ENCODE measurements around the gene EXOC8.
A peak's percentile ranks its signal among the peaks of the same experiment; 100 is the strongest.

EXOC8 gene

DNA sequence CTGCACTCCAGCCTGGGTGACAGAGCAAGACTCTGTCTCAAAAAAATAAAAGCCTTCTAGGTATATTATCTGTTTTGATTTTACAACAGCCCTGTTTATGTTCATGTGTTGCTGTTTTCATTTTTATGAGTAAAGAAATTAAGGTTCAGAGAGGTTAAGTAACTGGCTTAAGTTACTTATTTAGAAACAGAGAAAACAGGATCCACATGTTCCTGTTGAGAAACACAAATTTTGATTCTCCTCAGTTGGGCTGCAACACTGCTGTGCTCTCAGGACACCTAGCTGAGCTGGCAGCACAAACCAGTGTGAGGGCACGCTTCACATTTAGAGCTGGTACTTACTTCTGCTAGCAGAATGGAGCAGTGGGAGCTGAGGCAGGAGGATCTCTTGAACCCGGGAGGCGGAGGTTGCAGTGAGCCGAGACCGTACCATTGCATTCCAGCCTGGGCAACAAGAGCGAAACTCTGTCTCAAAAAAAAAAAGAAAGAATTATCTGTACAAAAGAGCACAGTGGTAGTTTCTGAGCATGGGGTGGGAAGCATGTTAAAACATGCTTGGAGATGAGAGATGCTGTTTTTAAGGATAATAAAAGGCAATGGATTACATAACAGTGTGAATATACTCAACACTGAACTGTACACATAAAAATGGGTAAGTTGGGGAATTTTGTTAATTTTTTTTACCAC lies 2.8 kb upstream of the EXOC8 start:
- ChIA-PET CTCF (interaction anchor here (0.8 kb wide), 1 partner anchor 142 kb away, joined by 5 read pairs; no protein-coding TSS in a partner anchor), POLR2A (ENCODE audit: low non-redundant PET) (interaction anchor here (0.8 kb wide), 1 partner anchor 75 kb away, joined by 13 read pairs; no protein-coding TSS in a partner anchor)
- no peak for DNase-seq (ENCODE audit: low spot score)
- peak overlapping the region; percentile 80 for H3K27ac ChIP-seq
- TF ChIP-seq CTCF (conservative IDR thresholded peaks at IDR 0.05; ENCODE audit: low read depth) = no peak

DNA sequence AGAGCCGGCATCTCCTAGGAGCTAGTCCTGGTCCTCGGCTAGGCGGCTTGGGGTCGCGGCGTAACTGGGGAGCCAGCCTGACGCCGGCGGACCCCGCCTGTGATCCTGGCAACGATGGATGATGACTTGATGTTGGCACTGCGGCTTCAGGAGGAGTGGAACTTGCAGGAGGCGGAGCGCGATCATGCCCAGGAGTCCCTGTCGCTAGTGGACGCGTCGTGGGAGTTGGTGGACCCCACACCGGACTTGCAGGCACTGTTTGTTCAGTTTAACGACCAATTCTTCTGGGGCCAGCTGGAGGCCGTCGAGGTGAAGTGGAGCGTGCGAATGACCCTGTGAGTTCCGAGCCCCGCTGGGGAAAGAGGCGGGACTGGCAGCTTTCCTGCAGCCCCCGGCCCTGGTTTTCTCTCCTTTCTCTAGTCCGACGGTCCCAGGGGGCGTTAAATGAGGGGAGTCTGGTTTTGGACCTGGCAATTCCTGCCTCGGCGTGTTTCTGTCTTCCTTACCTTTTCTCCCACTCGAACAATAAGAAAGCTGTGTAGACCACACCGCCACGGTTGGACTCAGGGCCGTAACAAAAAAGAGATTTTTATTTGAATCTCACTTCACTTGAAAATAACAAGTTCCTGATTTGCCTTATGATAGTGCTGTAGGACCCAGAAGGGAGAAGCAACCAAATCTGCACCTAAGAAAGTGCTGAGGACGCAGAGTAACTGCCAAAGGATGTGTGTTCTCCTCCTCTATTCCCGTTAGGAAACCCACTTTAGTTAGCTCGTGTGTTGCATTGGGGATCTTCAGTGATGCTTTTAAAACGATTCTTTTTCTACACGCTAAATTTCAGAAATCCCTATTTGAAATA lies 847 bp upstream of the EXOC8 start, which contains the start of gene SPRTN:
Gene SPRTN, plus strand, starts transcription at position 24 of the 859 bp plus-strand sequence. Its CDS starts 91 bp downstream, at position 115.
- no peak for DNase-seq (ENCODE audit: low spot score)
- no peak for TF ChIP-seq CTCF (conservative IDR thresholded peaks at IDR 0.05; ENCODE audit: low read depth)
- POLR2A ChIA-PET (ENCODE audit: low non-redundant PET) = interaction anchor here (0.8 kb wide), 1 partner anchor 82 kb away, joined by 3 read pairs; no protein-coding TSS in a partner anchor
- CTCF ChIA-PET = interaction anchor here (0.6 kb wide), 1 partner anchor 315 kb away, joined by 3 read pairs; no protein-coding TSS in a partner anchor
- peak within 1 kb of the TSS; percentile 98 for H3K27ac ChIP-seq

- H3K27ac ChIP-seq = peak overlapping the region; percentile 98
- CTCF ChIA-PET = interaction anchor here (0.6 kb wide), 1 partner anchor 123 kb away, joined by 3 read pairs; no protein-coding TSS in a partner anchor
- POLR2A ChIA-PET (ENCODE audit: low non-redundant PET) = no interaction called here
- no peak for TF ChIP-seq CTCF (conservative IDR thresholded peaks at IDR 0.05; ENCODE audit: low read depth)
- DNase-seq (ENCODE audit: low spot score) = no peak
Observed at GRCh38 chr1:231337043-231337471, 595 bp downstream of the EXOC8 start.

GRCh38 chr1:231335663-231336602 lies 1.7 kb downstream of the EXOC8 start:
- CTCF ChIA-PET = interaction anchor here (0.6 kb wide), 1 partner anchor 816 kb away, joined by 3 read pairs; no protein-coding TSS in a partner anchor
- TF ChIP-seq CTCF (conservative IDR thresholded peaks at IDR 0.05; ENCODE audit: low read depth) = no peak
- no peak for DNase-seq (ENCODE audit: low spot score)
- 0 out of 2 replicates have a peak overlapping the region, but pooled peaks have one; percentile 98 for H3K27ac ChIP-seq
- POLR2A ChIA-PET (ENCODE audit: low non-redundant PET) = no interaction called here

GRCh38 chr1:231334952-231335351 lies 2.7 kb downstream of the EXOC8 start:
- CTCF ChIA-PET = no interaction called here
- no peak for DNase-seq (ENCODE audit: low spot score)
- TF ChIP-seq CTCF (conservative IDR thresholded peaks at IDR 0.05; ENCODE audit: low read depth) = no peak
- POLR2A ChIA-PET (ENCODE audit: low non-redundant PET) = no interaction called here
- H3K27ac ChIP-seq = no peak overlapping the region

Data from RWPE1 (cell line).